Natural killer cell (primary cell): ENCODE data around the gene PXDC1. TPM values are rescaled to one million over a fixed set of nuclear protein-coding genes. Genes with fewer than 3 reads are reported as not detected.

Experiments
- ATAC-seq, 3 donors: fragments of 150-1000 bp in 2 of 3; fragments of 200-7000 bp in 1 of 3; cut with Tn5 transposase; 1 replicate in 1 of 3; 2 replicates in 2 of 3; pipeline ENCODE4 v1.10.0; 2021; ENCODE audit warnings: mild to moderate bottlenecking in 2 of 3, moderate library complexity in 2 of 3
- DNase-seq, 2 donors: peaks; one replicate each; pipeline versions ENCODE4 v3.0.0 to v3.0.0-alpha.2; 2013 to 2021; ENCODE audit warnings: mixed read lengths in 1 of 2
- H3K27ac ChIP-seq: one replicate; pipeline ENCODE4 v1.5.1; 2013; ENCODE audit warnings: mild to moderate bottlenecking, low read length
- H3K27me3 ChIP-seq: one replicate; pipeline ENCODE4 v1.6.1; 2013; ENCODE audit warnings: low read length; ENCODE audit not compliant: control insufficient read depth, insufficient read depth
- H3K36me3 ChIP-seq: one replicate; pipeline ENCODE4 v1.6.1; 2013; ENCODE audit warnings: low read length; ENCODE audit not compliant: control insufficient read depth, insufficient read depth
- H3K4me1 ChIP-seq: one replicate; pipeline ENCODE4 v1.6.1; 2013; ENCODE audit warnings: low read length; ENCODE audit not compliant: control insufficient read depth, insufficient read depth
- H3K4me3 ChIP-seq: one replicate; pipeline ENCODE4 v1.5.1; 2013; ENCODE audit warnings: low read length
- H3K9me3 ChIP-seq: one replicate; pipeline ENCODE4 v1.6.1; 2013; ENCODE audit warnings: low read length; ENCODE audit not compliant: control insufficient read depth, insufficient read depth
- H3K27ac Mint-ChIP-seq, 2 donors: one replicate each; pipeline ENCODE4 v1.8.0; 2022; ENCODE audit warnings: mild to moderate bottlenecking in 2 of 2, mixed read lengths in 2 of 2, moderate library complexity in 1 of 2
- H3K27me3 Mint-ChIP-seq, 2 donors: one replicate each; pipeline ENCODE4 v1.8.0; 2022; ENCODE audit warnings: low read depth in 2 of 2, mixed read lengths in 2 of 2
- H3K36me3 Mint-ChIP-seq: one replicate; pipeline ENCODE4 v1.8.0; 2022; ENCODE audit warnings: mixed read lengths
- H3K4me1 Mint-ChIP-seq, 2 donors: one replicate each; pipeline ENCODE4 v1.8.0; 2022; ENCODE audit warnings: mixed read lengths in 2 of 2
- H3K4me3 Mint-ChIP-seq: one replicate; pipeline ENCODE4 v1.8.0; 2022; ENCODE audit warnings: mild to moderate bottlenecking, moderate library complexity, mixed read lengths
- H3K9me3 Mint-ChIP-seq, 2 donors: one replicate each; pipeline ENCODE4 v1.8.0; 2022; ENCODE audit warnings: mixed read lengths in 2 of 2
- WGBS: methylation state at CpG from one replicate; pipeline ENCODE4 v1.1.7; 2013; ENCODE audit warnings: missing lambda C conversion rate; ENCODE audit not compliant: insufficient coverage; 5-methylcytosine and 5-hydroxymethylcytosine counted together
- intact Hi-C: fragments of 100-400 bp; cut with micrococcal nuclease; formaldehyde crosslinking; loops from one replicate; pipeline ENCODE4 v1.14.2; 2022
- total RNA-seq, 4 donors: library from RNA; stranded (reverse); fragments of 120-200 nt in 1 of 4; gene quantifications; one replicate each; pipeline versions ENCODE4 v1.2.3 to v1.2.4, GENCODE V29; 2013 to 2022
- TF ChIP-seq, protein P1 (sequence below): fragments of 200-600 bp; IDR thresholded peaks from one replicate; pipeline ENCODE4 v1.8.0; 2022; ENCODE audit warnings: antibody characterized with exemption

PXDC1 gene
- total RNA-seq, 3 donors from 2014 or later (not counting 1 experiment from before 2014, with no cell fraction given): 0.28 TPM; not detected in 1

GRCh38 chr6:3734023-3734422, 17.5 kb downstream of the PXDC1 start:
- TF ChIP-seq, protein P1, sequence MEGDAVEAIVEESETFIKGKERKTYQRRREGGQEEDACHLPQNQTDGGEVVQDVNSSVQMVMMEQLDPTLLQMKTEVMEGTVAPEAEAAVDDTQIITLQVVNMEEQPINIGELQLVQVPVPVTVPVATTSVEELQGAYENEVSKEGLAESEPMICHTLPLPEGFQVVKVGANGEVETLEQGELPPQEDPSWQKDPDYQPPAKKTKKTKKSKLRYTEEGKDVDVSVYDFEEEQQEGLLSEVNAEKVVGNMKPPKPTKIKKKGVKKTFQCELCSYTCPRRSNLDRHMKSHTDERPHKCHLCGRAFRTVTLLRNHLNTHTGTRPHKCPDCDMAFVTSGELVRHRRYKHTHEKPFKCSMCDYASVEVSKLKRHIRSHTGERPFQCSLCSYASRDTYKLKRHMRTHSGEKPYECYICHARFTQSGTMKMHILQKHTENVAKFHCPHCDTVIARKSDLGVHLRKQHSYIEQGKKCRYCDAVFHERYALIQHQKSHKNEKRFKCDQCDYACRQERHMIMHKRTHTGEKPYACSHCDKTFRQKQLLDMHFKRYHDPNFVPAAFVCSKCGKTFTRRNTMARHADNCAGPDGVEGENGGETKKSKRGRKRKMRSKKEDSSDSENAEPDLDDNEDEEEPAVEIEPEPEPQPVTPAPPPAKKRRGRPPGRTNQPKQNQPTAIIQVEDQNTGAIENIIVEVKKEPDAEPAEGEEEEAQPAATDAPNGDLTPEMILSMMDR: no peak
- no peak for DNase-seq
- intact Hi-C loops: loop anchor here (10.0 kb wide), 1 partner anchor 319 kb away; no protein-coding TSS in a partner anchor
- Mint-ChIP-seq H3K27ac (no peak overlapping the region), H3K4me3 (no peak overlapping the region), H3K27me3 (peaks cover 30% of the 10 kb centered on the region in 2 donors), H3K4me1 (peaks cover 5 to 8% of the 10 kb centered on the region in 2 donors), H3K36me3 (no peaks in the 10 kb centered on the region), H3K9me3 (no peaks in the 10 kb centered on the region)
- no peaks in the 10 kb centered on the region for H3K4me1 ChIP-seq
- no peaks in the 10 kb centered on the region for H3K27me3 ChIP-seq
- H3K36me3 ChIP-seq: no peaks in the 10 kb centered on the region
- 91% methylated on average over 10 of the region's 10 CpGs for WGBS
- H3K27ac ChIP-seq: no peak overlapping the region
- no peak overlapping the region for H3K4me3 ChIP-seq
- no peak for ATAC-seq
- H3K9me3 ChIP-seq: no peaks in the 10 kb centered on the region

- no peaks in the 10 kb centered on the region for H3K4me1 ChIP-seq
- Mint-ChIP-seq H3K27ac (no peak overlapping the region), H3K9me3 (no peaks in the 10 kb centered on the region), H3K27me3 (peaks cover 30 to 33% of the 10 kb centered on the region in 2 donors), H3K4me3 (no peak overlapping the region), H3K4me1 (peaks cover 5 to 8% of the 10 kb centered on the region in 2 donors), H3K36me3 (no peaks in the 10 kb centered on the region)
- TF ChIP-seq, protein P1: no peak
- no peak for DNase-seq
- 92% methylated on average over 17 of the region's 17 CpGs for WGBS
- H3K27me3 ChIP-seq: no peaks in the 10 kb centered on the region
- intact Hi-C loops: loop anchor here (10.0 kb wide), 1 partner anchor 319 kb away; no protein-coding TSS in a partner anchor
- H3K27ac ChIP-seq: no peak overlapping the region
- no peaks in the 10 kb centered on the region for H3K36me3 ChIP-seq
- H3K9me3 ChIP-seq: no peaks in the 10 kb centered on the region
- ATAC-seq: no peak
- H3K4me3 ChIP-seq: no peak overlapping the region
These were observed 18.1 kb downstream of the PXDC1 start for GRCh38 chr6:3733321-3733925.

GRCh38 chr6:3732345-3733141, 19.0 kb downstream of the PXDC1 start:
- H3K4me3 ChIP-seq: no peak overlapping the region
- H3K36me3 ChIP-seq: no peaks in the 10 kb centered on the region
- Mint-ChIP-seq H3K36me3 (no peaks in the 10 kb centered on the region), H3K4me3 (no peak overlapping the region), H3K4me1 (peaks cover 5 to 8% of the 10 kb centered on the region in 2 donors), H3K27me3 (peaks cover 28 to 30% of the 10 kb centered on the region in 2 donors), H3K9me3 (no peaks in the 10 kb centered on the region), H3K27ac (no peak overlapping the region)
- intact Hi-C loops: loop anchor here (1.0 to 10.0 kb wide), 2 partner anchors 318 to 453 kb away; no protein-coding TSS in a partner anchor
- 35% methylated on average over 15 of the region's 16 CpGs for WGBS
- H3K4me1 ChIP-seq: no peaks in the 10 kb centered on the region
- no peaks in the 10 kb centered on the region for H3K27me3 ChIP-seq
- ATAC-seq (peak in 2 of 3 donors; percentile 64 to 79), DNase-seq (peak; percentile 56 to 80)
- H3K27ac ChIP-seq: no peak overlapping the region
- no peaks in the 10 kb centered on the region for H3K9me3 ChIP-seq
- TF ChIP-seq, protein P1: peak; percentile 75
